CD4-positive, alpha-beta T cell treated with Interleukin-17A for 1 hour (primary cell): Measurements from ENCODE around the gene PSAPL1.

ENCODE experiments used
- DNase-seq: peaks from one replicate; pipeline ENCODE4 v3.0.0-alpha.2; 2020

PSAPL1 gene

GRCh38 chr4:7430368-7430964 lies 4.3 kb downstream of the PSAPL1 start:
- no peak for DNase-seq

- DNase-seq: no peak
Measured at GRCh38 chr4:7429601-7430078, 5.1 kb downstream of the PSAPL1 start.

GRCh38 chr4:7429069-7429416 lies 5.7 kb downstream of the PSAPL1 start:
- DNase-seq: no peak

GRCh38 chr4:7428261-7429068 lies 6.3 kb downstream of the PSAPL1 start:
- DNase-seq: no peak

- no peak for DNase-seq
Measured at GRCh38 chr4:7427831-7428260, 6.9 kb downstream of the PSAPL1 start.

DNA sequence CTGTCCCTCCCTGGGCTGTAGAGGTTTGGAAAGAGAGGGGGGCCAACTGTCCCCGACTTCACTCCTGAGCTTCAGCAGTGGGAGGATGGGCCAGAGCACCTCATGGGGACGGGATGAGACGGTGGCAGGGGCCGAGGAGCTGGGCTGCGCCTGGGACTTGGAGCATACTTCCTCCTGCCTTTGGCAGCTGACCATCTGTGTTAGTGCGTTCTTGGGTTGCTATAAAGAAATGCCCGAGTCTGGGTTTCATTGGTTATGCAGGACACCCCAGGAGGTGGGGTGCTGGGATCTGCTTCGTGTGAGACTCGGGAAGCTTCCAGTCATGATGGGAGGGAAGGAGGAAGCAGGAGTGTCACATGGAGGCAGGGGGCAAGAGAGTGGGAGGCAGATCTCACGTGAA lies 7.4 kb downstream of the PSAPL1 start:
- DNase-seq: no peak

- no peak for DNase-seq
Measured at GRCh38 chr4:7426525-7427171, 8.1 kb downstream of the PSAPL1 start.

- DNase-seq: no peak
Measured at GRCh38 chr4:7425591-7426468, 8.9 kb downstream of the PSAPL1 start.

DNA sequence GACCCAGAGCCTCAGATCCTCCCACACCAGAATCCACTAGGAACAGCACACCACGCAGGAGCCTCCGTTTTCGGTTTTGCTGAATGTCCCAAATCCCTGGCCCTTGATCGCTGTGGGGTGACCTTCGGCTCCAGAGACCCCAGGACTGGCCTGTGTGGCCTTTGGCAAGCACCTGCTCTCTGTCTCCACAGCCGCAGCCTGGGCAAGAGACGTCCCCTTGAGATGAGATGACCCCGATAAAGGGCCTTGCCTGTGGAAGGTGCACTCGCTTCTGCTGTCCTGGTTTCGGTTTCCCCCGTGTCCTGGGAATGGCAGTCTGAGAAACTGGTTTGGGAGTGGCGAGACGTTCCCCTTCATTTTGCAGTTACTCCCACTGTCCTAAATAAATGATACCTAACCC lies 9.6 kb downstream of the PSAPL1 start:
- DNase-seq: no peak

DNA sequence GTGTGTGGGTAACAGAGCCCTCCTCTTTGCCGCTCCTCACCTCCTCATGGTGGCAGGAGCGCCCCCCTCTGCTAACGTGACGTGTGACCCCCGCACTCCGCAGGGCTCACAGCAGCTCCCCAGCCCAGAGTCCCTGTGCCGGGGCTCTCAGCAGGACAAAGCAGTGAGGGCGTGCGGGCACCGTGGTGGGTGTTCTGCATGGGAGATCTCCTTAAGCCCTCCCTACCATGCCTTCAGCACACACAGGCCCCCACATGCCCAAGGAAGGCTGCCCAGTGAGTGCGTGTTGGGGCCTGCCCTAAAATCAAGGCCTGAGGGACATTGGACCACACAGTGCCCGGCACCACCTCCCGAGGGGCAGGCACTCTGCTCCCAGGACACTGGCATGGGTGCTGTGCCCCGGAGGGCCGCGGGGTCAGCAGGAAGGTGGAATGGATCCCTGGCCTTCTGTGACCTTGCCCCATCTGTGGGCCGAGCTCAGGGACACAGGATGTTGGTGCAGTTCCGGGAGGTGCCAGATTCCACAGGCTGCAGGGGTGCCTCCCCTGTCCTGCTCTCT lies 10.1 kb downstream of the PSAPL1 start:
- no peak for DNase-seq

- no peak for DNase-seq
Measured at GRCh38 chr4:7423801-7424552, 10.8 kb downstream of the PSAPL1 start.

DNA sequence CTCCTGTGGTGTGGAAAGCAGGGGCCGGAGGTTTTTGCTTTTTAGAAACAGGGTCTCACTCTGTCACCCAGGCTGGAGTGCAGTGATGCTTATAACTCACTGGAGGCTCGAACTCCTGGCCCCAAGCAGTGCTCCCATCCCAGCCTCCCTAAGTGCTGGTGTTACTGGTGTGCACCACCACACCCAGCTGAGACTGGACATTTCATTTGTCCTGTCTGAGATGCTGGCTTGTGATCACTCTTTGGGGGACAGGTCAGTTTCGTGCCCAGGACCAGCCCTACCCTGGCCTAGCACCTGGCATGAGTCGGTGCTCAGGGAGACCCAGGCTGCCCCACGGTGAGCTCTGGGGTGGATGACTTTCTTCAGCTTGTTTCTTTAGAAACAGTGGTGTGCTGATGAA lies 11.3 kb downstream of the PSAPL1 start:
- DNase-seq: no peak

- DNase-seq: no peak
Measured at GRCh38 chr4:7422898-7423180, 11.9 kb downstream of the PSAPL1 start.

GRCh38 chr4:7422151-7422897 lies 12.4 kb downstream of the PSAPL1 start:
- DNase-seq: no peak

- no peak for DNase-seq
Measured at GRCh38 chr4:7421356-7422150, 13.2 kb downstream of the PSAPL1 start.

- no peak for DNase-seq
Measured at GRCh38 chr4:7420661-7421040, 14.1 kb downstream of the PSAPL1 start.

- DNase-seq: no peak
Measured at GRCh38 chr4:7419961-7420660, 14.6 kb downstream of the PSAPL1 start.

GRCh38 chr4:7418131-7418943 lies 16.4 kb downstream of the PSAPL1 start:
- DNase-seq: no peak

- DNase-seq: no peak
Measured at GRCh38 chr4:7417639-7418038, 17.1 kb downstream of the PSAPL1 start.
